HepG2 (cell line): ENCODE measurements around the gene SLCO4A1. TPM values are rescaled to one million over a fixed set of nuclear protein-coding genes. Genes with fewer than 3 reads are reported as not detected.

Experiments
- ATAC-seq: fragments of 200-7000 bp; cut with Tn5 transposase; 3 replicates; pipeline ENCODE4 v1.9.1; 2020; ENCODE audit warnings: mild to moderate bottlenecking, moderate library complexity
- BruUV-seq: library from RNA; stranded (reverse); fragments of 400-500 nt; replicated peaks from 2 replicates; lab custom pipeline; 2021; lab: Mats Ljungman, UMichigan
- CTCF ChIA-PET: fragments of 300-600 bp; formaldehyde crosslinking; extraction: SDS; loops from one replicate; lab custom pipeline; 2021; ENCODE audit warnings: low total read pairs, inconsistent platforms, low intra/inter-chr PET ratio; lab: Yijun Ruan, JAX
- POLR2A ChIA-PET: fragments of 350-600 bp; sonication (Branson Sonifier 250); formaldehyde crosslinking; loops from one replicate; lab custom pipeline; 2020; ENCODE audit warnings: antibody characterized with exemption, inconsistent platforms; lab: Yijun Ruan, JAX
- DNase-seq: peaks from one replicate; pipeline ENCODE4 v3.0.0-alpha.2; 2015; ENCODE audit warnings: low spot score
- FAIRE-seq: peaks from 3 replicates; lab custom pipeline; 2011; peaks lifted over from hg19 to GRCh38; lab: Jason Lieb, UNC
- H2AFZ ChIP-seq: one replicate; pipeline ENCODE4 v1.6.1; 2011; ENCODE audit warnings: low read length, inconsistent platforms
- H3K27ac ChIP-seq: fragments of 300-600 bp; 3 replicates; pipeline ENCODE4 v1.8.0; 2011; ENCODE audit warnings: mixed run types, mild to moderate bottlenecking, mixed read lengths, low read length, inconsistent platforms; ENCODE audit not compliant: insufficient read depth; ENCODE audit errors: extremely low read length
- H3K27me3 ChIP-seq, 2 experiments: fragments of 200-600 bp in 1 of 2; 2 replicates in 1 of 2; 3 replicates in 1 of 2; pipeline versions ENCODE4 v1.6.0 to v1.8.0; 2011; ENCODE audit warnings: low read length in 2 of 2, mild to moderate bottlenecking in 2 of 2, moderate library complexity in 2 of 2, inconsistent platforms in 1 of 2; ENCODE audit not compliant: insufficient read depth in 2 of 2, control insufficient read depth in 1 of 2
- H3K36me3 ChIP-seq, 2 experiments: fragments of 200-600 bp in 1 of 2; replicated peaks in 1 of 2; 2 replicates in 1 of 2; 3 replicates in 1 of 2; pipeline versions ENCODE4 v1.5.1 to v1.8.0; 2011; ENCODE audit warnings: low read length in 2 of 2, inconsistent platforms in 1 of 2; ENCODE audit not compliant: insufficient read depth in 2 of 2, control insufficient read depth in 1 of 2
- H3K4me1 ChIP-seq: 2 replicates; pipeline ENCODE4 v1.5.1; 2012; ENCODE audit warnings: low read length, inconsistent platforms; ENCODE audit not compliant: insufficient read depth
- H3K4me2 ChIP-seq: 2 replicates; pipeline ENCODE4 v1.6.0; 2011; ENCODE audit warnings: low read depth, low read length, inconsistent platforms
- H3K4me3 ChIP-seq, 3 experiments: fragments of 200-600 bp in 1 of 3; sonication (generic), shearing (Covaris generic) in 1 of 3; replicated peaks in 1 of 3; 2 replicates each; pipeline ENCODE4 v1.5.1; 2011 to 2016; ENCODE audit warnings: low read length in 3 of 3, inconsistent platforms in 2 of 3, low read depth in 2 of 3, mild to moderate bottlenecking in 2 of 3, control low read depth in 1 of 3, mixed read lengths in 1 of 3; ENCODE audit not compliant: insufficient read depth in 1 of 3
- H3K79me2 ChIP-seq: one replicate; pipeline ENCODE4 v1.6.1; 2011; ENCODE audit warnings: low read length, inconsistent platforms; ENCODE audit not compliant: insufficient read depth
- H3K9ac ChIP-seq: 2 replicates; pipeline ENCODE4 v1.6.0; 2011; ENCODE audit warnings: mild to moderate bottlenecking, low read depth, low read length, inconsistent platforms; ENCODE audit not compliant: insufficient read depth
- H3K9me3 ChIP-seq: 2 replicates; pipeline ENCODE4 v1.5.1; 2012; ENCODE audit warnings: mild to moderate bottlenecking, low read length
- H4K20me1 ChIP-seq: 2 replicates; pipeline ENCODE4 v1.6.0; 2011; ENCODE audit warnings: inconsistent platforms, mild to moderate bottlenecking, low read length, moderate library complexity; ENCODE audit not compliant: insufficient read depth
- HNRNPL ChIP-seq: fragments of 200-400 bp; formaldehyde crosslinking; IDR thresholded peaks from 2 replicates; pipeline ENCODE4 v1.6.1; 2017; ENCODE audit warnings: mild to moderate bottlenecking, low read depth, low read length
- NFKBIZ ChIP-seq: IDR thresholded peaks from 2 replicates; pipeline ENCODE4 v1.6.1; 2018; ENCODE audit warnings: missing genetic modification reagents, missing compliant biosample characterization
- PHB2 ChIP-seq: fragments of 450-650 bp; IDR thresholded peaks from 2 replicates; pipeline ENCODE4 v1.6.1; 2018; ENCODE audit not compliant: partially characterized antibody
- RFX5 ChIP-seq: IDR thresholded peaks from 2 replicates; pipeline ENCODE4 v1.6.1; 2011; ENCODE audit warnings: low read depth, low read length, improper control_type of control experiment
- STAT5B ChIP-seq: sonication (generic); formaldehyde crosslinking; IDR thresholded peaks from 2 replicates; pipeline ENCODE4 v1.4.0; 2020; ENCODE audit warnings: missing genetic modification reagents
- ZMAT3 ChIP-seq: sonication (generic); formaldehyde crosslinking; conservative IDR thresholded peaks from 2 replicates; pipeline ENCODE4 v1.7.0; 2021; ENCODE audit warnings: missing genetic modification reagents
- ZNF143 ChIP-seq: sonication (generic); formaldehyde crosslinking; IDR thresholded peaks from 2 replicates; pipeline ENCODE4 v1.4.0; 2020; ENCODE audit warnings: missing genetic modification reagents
- ZNF629 ChIP-seq: sonication (generic); formaldehyde crosslinking; conservative IDR thresholded peaks from 2 replicates; pipeline ENCODE4 v1.5.0; 2020; ENCODE audit warnings: missing genetic modification reagents
- ZNF878 ChIP-seq: sonication (generic); formaldehyde crosslinking; IDR thresholded peaks from 2 replicates; pipeline ENCODE4 v1.8.1; 2023; ENCODE audit warnings: mild to moderate bottlenecking, missing genetic modification reagents, moderate library complexity
- WGBS: methylation state at CpG from one replicate; pipeline ENCODE4 v1.1.6; 2017; ENCODE audit warnings: low lambda C conversion rate; 5-methylcytosine and 5-hydroxymethylcytosine counted together
- in situ Hi-C: cut with HindIII; loops from 2 replicates; pipeline ENCODE4 v1.10.0; 2017; ENCODE audit warnings: low pct_unique_long_range_greater_than_20kb; ENCODE audit not compliant: extremely low pct_ligation_motif_present
- intact Hi-C: fragments of 100-400 bp; cut with micrococcal nuclease; formaldehyde crosslinking; loops from one replicate; pipeline ENCODE4 v1.10.0; 2022; ENCODE audit not compliant: unreplicated experiment
- polyA plus RNA-seq, 8 experiments: library from polyadenylated mRNA; depleted of rRNA in 3 of 8; stranded (reverse) in 7 of 8; unstranded in 1 of 8; fragments of >200 nt; fragmentation: Illumina TruSeq in 4 of 8; extraction: Trizol in 4 of 8; gene quantifications; 2 replicates each; pipeline versions ENCODE4 v1.2.1 to v1.2.3, GENCODE V29; 2011 to 2016; ENCODE audit warnings: low read depth in 4 of 8, missing spikeins in 1 of 8, mixed read lengths in 1 of 8; ENCODE audit not compliant: insufficient read depth in 1 of 8
- total RNA-seq, 5 experiments: library from RNA; depleted of rRNA; stranded (reverse); fragments of >200 nt; fragmentation: Illumina TruSeq; extraction: Trizol; gene quantifications; 2 replicates each; pipeline ENCODE4 v1.2.3, GENCODE V29; 2016; ENCODE audit warnings: low read depth in 1 of 5
- TF ChIP-seq, protein P1 (sequence below): sonication (generic); formaldehyde crosslinking; IDR thresholded peaks from 2 replicates; pipeline ENCODE4 v1.5.0; 2020; ENCODE audit warnings: missing genetic modification reagents, mild to moderate bottlenecking, borderline replicate concordance
- TF ChIP-seq, protein P2 (sequence below): sonication (generic); formaldehyde crosslinking; IDR thresholded peaks from 2 replicates; pipeline ENCODE4 v1.8.0; 2022; ENCODE audit warnings: mild to moderate bottlenecking, missing genetic modification reagents, moderate library complexity

SLCO4A1 gene
- total and polyA plus RNA-seq, 2 of the 13 experiments (the other 11 are each of a cell fraction or from before 2014, with no cell fraction given): 55.5 to 112 TPM

GRCh38 chr20:62709537-62709905 is 67.2 kb downstream of the SLCO4A1 start:
- ATAC-seq (no peak), DNase-seq (no peak), FAIRE-seq (no peak)
- Histone ChIP-seq H3K4me3 (no peak overlapping the region), H3K36me3 (no peaks in the 10 kb centered on the region), H3K9me3 (no peaks in the 10 kb centered on the region), H3K27me3 (peaks cover 44 to 90% of the 10 kb centered on the region in 2 experiments), H2AFZ (no peak overlapping the region), H4K20me1 (peaks cover 8% of the 10 kb centered on the region; the same call in 1 of the 2 replicates), H3K79me2 (no peaks in the 10 kb centered on the region), H3K27ac (no peak overlapping the region), H3K4me2 (no peak overlapping the region), H3K9ac (no peak overlapping the region), H3K4me1 (peaks cover 5% of the 10 kb centered on the region; the same call in 1 of the 2 replicates)
- in situ Hi-C loops: no loop called here
- ChIA-PET CTCF (no interaction called here), POLR2A (no interaction called here)
- no peak for TF ChIP-seq RFX5
- 0 out of 2 replicates have a peak, but pooled peaks have one; percentile 13 for TF ChIP-seq HNRNPL
- TF ChIP-seq, protein P1, sequence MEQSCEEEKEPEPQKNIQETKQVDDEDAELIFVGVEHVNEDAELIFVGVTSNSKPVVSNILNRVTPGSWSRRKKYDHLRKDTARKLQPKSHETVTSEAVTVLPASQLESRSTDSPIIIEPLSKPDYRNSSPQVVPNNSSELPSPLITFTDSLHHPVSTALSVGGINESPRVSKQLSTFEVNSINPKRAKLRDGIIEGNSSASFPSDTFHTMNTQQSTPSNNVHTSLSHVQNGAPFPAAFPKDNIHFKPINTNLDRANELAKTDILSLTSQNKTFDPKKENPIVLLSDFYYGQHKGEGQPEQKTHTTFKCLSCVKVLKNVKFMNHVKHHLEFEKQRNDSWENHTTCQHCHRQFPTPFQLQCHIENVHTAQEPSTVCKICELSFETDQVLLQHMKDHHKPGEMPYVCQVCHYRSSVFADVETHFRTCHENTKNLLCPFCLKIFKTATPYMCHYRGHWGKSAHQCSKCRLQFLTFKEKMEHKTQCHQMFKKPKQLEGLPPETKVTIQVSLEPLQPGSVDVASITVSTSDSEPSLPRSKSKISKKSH (CRISPR knock-in tag): peak; percentile 36; the same call in 1 of the 2 replicates
- intact Hi-C loops: no loop called here
- WGBS: 60% methylated on average over 29 of the region's 30 CpGs
- no TSS peak for BruUV-seq

GRCh38 chr20:62710221-62710885 is 68.0 kb downstream of the SLCO4A1 start:
- no TSS peak for BruUV-seq
- in situ Hi-C loops: no loop called here
- Histone ChIP-seq H3K9ac (no peak overlapping the region), H3K4me1 (no peaks in the 10 kb centered on the region), H3K4me2 (no peak overlapping the region), H2AFZ (no peak overlapping the region), H3K36me3 (no peaks in the 10 kb centered on the region), H3K9me3 (no peaks in the 10 kb centered on the region), H4K20me1 (peaks cover 8% of the 10 kb centered on the region; the same call in 1 of the 2 replicates), H3K4me3 (no peak overlapping the region), H3K79me2 (no peaks in the 10 kb centered on the region)
- ATAC-seq: no peak
- intact Hi-C loops: no loop called here
- no peak for FAIRE-seq
- POLR2A ChIA-PET: no interaction called here
- CTCF ChIA-PET: no interaction called here
- TF ChIP-seq ZNF143 (CRISPR knock-in tag) (no peak), PHB2 (no peak), NFKBIZ (CRISPR knock-in tag) (no peak), ZMAT3 (CRISPR knock-in tag) (no peak), ZNF629 (peak; percentile 75), STAT5B (no peak), ZNF878 (CRISPR knock-in tag) (no peak)
- TF ChIP-seq, protein P2, sequence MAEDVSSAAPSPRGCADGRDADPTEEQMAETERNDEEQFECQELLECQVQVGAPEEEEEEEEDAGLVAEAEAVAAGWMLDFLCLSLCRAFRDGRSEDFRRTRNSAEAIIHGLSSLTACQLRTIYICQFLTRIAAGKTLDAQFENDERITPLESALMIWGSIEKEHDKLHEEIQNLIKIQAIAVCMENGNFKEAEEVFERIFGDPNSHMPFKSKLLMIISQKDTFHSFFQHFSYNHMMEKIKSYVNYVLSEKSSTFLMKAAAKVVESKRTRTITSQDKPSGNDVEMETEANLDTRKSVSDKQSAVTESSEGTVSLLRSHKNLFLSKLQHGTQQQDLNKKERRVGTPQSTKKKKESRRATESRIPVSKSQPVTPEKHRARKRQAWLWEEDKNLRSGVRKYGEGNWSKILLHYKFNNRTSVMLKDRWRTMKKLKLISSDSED: no peak
- TF ChIP-seq, all 625 proteins: peak for 1
- DNase-seq: no peak
- peaks cover 43 to 90% of the 10 kb centered on the region in 2 experiments for H3K27me3 ChIP-seq
- whole genome bisulfite sequencing: 23% methylated on average over 20 of the region's 20 CpGs
- H3K27ac ChIP-seq: no peak overlapping the region
